Measurements from ENCODE around the gene IGFLR1.
A peak's percentile ranks its signal among the peaks of the same experiment; 100 is the strongest.

The IGFLR1 gene

DNA sequence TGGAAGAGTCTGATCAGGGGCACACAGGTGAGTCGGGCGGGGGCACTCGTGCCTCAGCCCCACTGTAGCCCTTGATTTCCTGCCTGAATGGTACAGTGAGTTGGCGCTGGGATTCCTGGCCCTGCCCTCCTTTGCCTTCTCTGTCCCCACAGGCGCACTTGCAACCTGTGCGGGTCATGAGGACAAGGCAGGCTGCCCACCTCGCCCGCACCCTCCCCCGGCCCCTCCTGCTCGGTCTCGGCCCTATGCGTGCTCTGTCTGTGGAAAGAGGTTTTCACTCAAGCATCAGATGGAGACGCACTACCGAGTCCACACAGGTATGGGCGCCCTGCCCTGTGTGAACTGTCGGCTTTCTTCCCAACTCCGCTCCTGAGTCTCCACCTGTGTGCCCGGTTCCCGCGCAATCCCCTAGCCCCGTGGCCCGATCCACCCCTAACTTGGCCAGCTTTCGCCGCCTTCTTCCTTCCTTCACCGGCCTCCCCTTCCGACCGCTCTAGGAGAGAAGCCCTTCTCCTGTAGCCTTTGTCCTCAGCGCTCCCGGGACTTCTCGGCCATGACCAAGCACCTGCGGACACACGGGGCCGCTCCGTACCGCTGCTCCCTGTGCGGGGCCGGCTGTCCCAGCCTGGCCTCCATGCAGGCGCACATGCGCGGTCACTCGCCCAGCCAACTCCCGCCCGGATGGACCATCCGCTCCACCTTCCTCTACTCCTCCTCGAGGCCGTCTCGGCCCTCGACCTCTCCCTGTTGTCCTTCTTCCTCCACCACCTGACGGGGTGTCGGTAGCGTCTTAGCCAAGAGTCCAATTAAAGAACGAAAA is 26.1 kb downstream of the IGFLR1 start:
- TF ChIP-seq, protein P1, sequence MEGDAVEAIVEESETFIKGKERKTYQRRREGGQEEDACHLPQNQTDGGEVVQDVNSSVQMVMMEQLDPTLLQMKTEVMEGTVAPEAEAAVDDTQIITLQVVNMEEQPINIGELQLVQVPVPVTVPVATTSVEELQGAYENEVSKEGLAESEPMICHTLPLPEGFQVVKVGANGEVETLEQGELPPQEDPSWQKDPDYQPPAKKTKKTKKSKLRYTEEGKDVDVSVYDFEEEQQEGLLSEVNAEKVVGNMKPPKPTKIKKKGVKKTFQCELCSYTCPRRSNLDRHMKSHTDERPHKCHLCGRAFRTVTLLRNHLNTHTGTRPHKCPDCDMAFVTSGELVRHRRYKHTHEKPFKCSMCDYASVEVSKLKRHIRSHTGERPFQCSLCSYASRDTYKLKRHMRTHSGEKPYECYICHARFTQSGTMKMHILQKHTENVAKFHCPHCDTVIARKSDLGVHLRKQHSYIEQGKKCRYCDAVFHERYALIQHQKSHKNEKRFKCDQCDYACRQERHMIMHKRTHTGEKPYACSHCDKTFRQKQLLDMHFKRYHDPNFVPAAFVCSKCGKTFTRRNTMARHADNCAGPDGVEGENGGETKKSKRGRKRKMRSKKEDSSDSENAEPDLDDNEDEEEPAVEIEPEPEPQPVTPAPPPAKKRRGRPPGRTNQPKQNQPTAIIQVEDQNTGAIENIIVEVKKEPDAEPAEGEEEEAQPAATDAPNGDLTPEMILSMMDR (IDR thresholded peaks at IDR 0.05; ENCODE audit: low read length) = no peak
- no peak for TF ChIP-seq EZH2phosphoT487 (IDR thresholded peaks at IDR 0.05; ENCODE audit: low read length)
- no peak for TF ChIP-seq EZH2 (optimal IDR thresholded peaks at IDR 0.05; ENCODE audit: low read depth, low read length)
- peaks cover 22% of the 10 kb centered on the region for H3K27me3 ChIP-seq (replicated peaks; ENCODE audit: insufficient read depth, low read length)
- DNase-seq = peak; percentile 18
- no peaks in the 10 kb centered on the region for H3K9me2 ChIP-seq (replicated peaks; ENCODE audit: insufficient read depth, low read length)
- H3K4me3 ChIP-seq (ENCODE audit: low read length) = peak overlapping the region; percentile 72
- H3F3A ChIP-seq (ENCODE audit: insufficient read depth, low read length) = peaks cover 7% of the 10 kb centered on the region; the same call in 1 of the 2 replicates
- H3K27ac ChIP-seq (ENCODE audit: low read length) = peak overlapping the region; percentile 15; the same call in 1 of the 2 replicates
- H3K4me2 ChIP-seq (ENCODE audit: low read depth, low read length) = peak overlapping the region; percentile 93
- H2AFZ ChIP-seq (ENCODE audit: low read length) = peak overlapping the region; percentile 98
- peaks cover 13% of the 10 kb centered on the region for H3K4me1 ChIP-seq (ENCODE audit: low read length)
- no peaks in the 10 kb centered on the region for H4K20me1 ChIP-seq (ENCODE audit: insufficient read depth, low read length)
- peaks cover 28% of the 10 kb centered on the region for H3K79me2 ChIP-seq (ENCODE audit: low read length)
- H3K9ac ChIP-seq (ENCODE audit: low read length) = peak overlapping the region; percentile 64; the same call in 1 of the 2 replicates
- H3K9me3 ChIP-seq (replicated peaks; ENCODE audit: insufficient read depth, low read length) = no peaks in the 10 kb centered on the region
- no peaks in the 10 kb centered on the region for H3K36me3 ChIP-seq (replicated peaks; ENCODE audit: insufficient read depth, low read length)

DNA sequence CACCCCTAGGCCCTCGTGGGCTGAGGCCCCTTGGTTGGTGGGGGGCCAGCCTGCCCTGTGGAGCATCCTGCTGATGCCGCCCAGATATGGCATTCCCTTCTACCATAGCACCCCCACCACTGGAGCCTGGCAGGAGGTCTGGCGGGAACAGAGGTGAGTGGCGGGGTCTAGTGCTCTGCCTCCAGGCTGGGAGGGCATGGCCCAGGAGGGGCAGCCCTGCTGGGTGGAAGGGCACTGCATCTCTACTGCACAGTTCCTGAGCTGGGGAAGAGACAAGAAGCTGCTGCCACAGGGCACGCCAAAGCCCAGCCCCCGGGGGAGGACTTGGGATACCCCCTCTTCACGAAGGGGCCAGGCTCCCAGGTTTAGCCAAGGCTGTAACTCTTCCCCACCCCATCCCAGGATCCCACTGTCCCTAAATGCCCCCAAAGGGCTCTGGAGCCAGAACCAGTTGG is 26.9 kb downstream of the IGFLR1 start:
- Histone ChIP-seq H3K9ac (ENCODE audit: low read length) (no peak overlapping the region; the same call in 1 of the 2 replicates), H3K79me2 (ENCODE audit: low read length) (peaks cover 22% of the 10 kb centered on the region), H3K36me3 (replicated peaks; ENCODE audit: insufficient read depth, low read length) (no peaks in the 10 kb centered on the region), H3K4me3 (ENCODE audit: low read length) (peak overlapping the region; percentile 72; the same call in 1 of the 2 replicates), H3K4me2 (ENCODE audit: low read depth, low read length) (peak overlapping the region; percentile 93; the same call in 1 of the 2 replicates), H2AFZ (ENCODE audit: low read length) (peak overlapping the region; percentile 98; the same call in 1 of the 2 replicates), H3K4me1 (ENCODE audit: low read length) (peaks cover 14% of the 10 kb centered on the region), H3K9me3 (replicated peaks; ENCODE audit: insufficient read depth, low read length) (no peaks in the 10 kb centered on the region), H3K9me2 (replicated peaks; ENCODE audit: insufficient read depth, low read length) (no peaks in the 10 kb centered on the region), H3F3A (ENCODE audit: insufficient read depth, low read length) (peaks cover 7% of the 10 kb centered on the region; the same call in 1 of the 2 replicates), H3K27ac (ENCODE audit: low read length) (no peak overlapping the region), H3K27me3 (replicated peaks; ENCODE audit: insufficient read depth, low read length) (peaks cover 27% of the 10 kb centered on the region), H4K20me1 (ENCODE audit: insufficient read depth, low read length) (no peaks in the 10 kb centered on the region)
- TF ChIP-seq, protein P1 (IDR thresholded peaks at IDR 0.05; ENCODE audit: low read length) = no peak
- no peak for TF ChIP-seq EZH2 (optimal IDR thresholded peaks at IDR 0.05; ENCODE audit: low read depth, low read length)
- no peak for TF ChIP-seq EZH2phosphoT487 (IDR thresholded peaks at IDR 0.05; ENCODE audit: low read length)
- no peak for DNase-seq

DNA sequence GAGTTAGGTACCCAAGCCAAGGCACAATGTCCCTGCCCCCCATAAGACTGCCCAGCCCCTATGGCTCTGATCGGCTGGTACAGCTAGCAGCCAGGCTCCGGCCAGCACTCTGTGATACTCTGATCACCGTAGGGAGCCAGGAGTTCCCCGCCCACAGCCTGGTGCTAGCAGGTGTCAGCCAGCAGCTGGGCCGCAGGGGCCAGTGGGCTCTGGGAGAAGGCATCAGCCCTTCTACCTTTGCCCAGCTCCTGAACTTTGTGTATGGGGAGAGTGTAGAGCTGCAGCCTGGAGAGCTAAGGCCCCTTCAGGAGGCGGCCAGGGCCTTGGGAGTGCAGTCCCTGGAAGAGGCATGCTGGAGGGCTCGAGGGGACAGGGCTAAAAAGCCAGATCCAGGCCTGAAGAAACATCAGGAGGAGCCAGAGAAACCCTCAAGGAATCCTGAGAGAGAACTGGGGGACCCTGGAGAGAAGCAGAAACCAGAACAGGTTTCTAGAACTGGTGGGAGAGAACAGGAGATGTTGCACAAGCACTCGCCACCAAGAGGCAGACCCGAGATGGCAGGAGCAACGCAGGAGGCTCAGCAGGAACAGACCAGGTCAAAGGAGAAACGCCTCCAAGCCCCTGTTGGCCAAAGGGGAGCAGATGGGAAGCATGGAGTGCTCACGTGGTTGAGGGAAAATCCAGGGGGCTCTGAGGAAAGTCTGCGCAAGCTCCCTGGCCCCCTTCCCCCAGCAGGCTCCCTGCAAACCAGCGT is 27.5 kb downstream of the IGFLR1 start:
- no peak overlapping the region for H3K4me3 ChIP-seq (ENCODE audit: low read length)

More for the DNA sequence above, 27.5 kb downstream of the IGFLR1 start:
- peaks cover 7% of the 10 kb centered on the region; the same call in 1 of the 2 replicates for H3F3A ChIP-seq (ENCODE audit: insufficient read depth, low read length)
- H3K27me3 ChIP-seq (replicated peaks; ENCODE audit: insufficient read depth, low read length) = peaks cover 33% of the 10 kb centered on the region
- H3K4me1 ChIP-seq (ENCODE audit: low read length) = peaks cover 14% of the 10 kb centered on the region
- H3K27ac ChIP-seq (ENCODE audit: low read length) = no peak overlapping the region
- TF ChIP-seq, protein P1 (IDR thresholded peaks at IDR 0.05; ENCODE audit: low read length) = no peak
- TF ChIP-seq EZH2phosphoT487 (IDR thresholded peaks at IDR 0.05; ENCODE audit: low read length) (no peak), EZH2 (optimal IDR thresholded peaks at IDR 0.05; ENCODE audit: low read depth, low read length) (no peak)
- no peak overlapping the region for H2AFZ ChIP-seq (ENCODE audit: low read length)
- H3K79me2 ChIP-seq (ENCODE audit: low read length) = peaks cover 16% of the 10 kb centered on the region
- no peaks in the 10 kb centered on the region for H3K9me2 ChIP-seq (replicated peaks; ENCODE audit: insufficient read depth, low read length)
- H3K9me3 ChIP-seq (replicated peaks; ENCODE audit: insufficient read depth, low read length) = no peaks in the 10 kb centered on the region
- no peak overlapping the region for H3K4me2 ChIP-seq (ENCODE audit: low read depth, low read length)
- DNase-seq = no peak
- H4K20me1 ChIP-seq (ENCODE audit: insufficient read depth, low read length) = no peaks in the 10 kb centered on the region
- H3K36me3 ChIP-seq (replicated peaks; ENCODE audit: insufficient read depth, low read length) = no peaks in the 10 kb centered on the region
- H3K9ac ChIP-seq (ENCODE audit: low read length) = no peak overlapping the region
